Renal cortical epithelial cell (primary cell): ENCODE measurements around the gene SCN4B. TPM values are rescaled to one million over a fixed set of nuclear protein-coding genes. Genes with fewer than 3 reads are reported as not detected.

Source experiments
- DNase-seq: peaks from one replicate; pipeline ENCODE4 v3.0.0-alpha.2; 2011; ENCODE audit warnings: low read depth
- total RNA-seq: library from RNA; depleted of rRNA; stranded (reverse); fragments of >200 nt; gene quantifications from 2 replicates; pipeline ENCODE4 v1.2.3, GENCODE V29; 2014

SCN4B gene
- total RNA-seq, 1 donor from 2014 or later: 0.15 TPM

DNA sequence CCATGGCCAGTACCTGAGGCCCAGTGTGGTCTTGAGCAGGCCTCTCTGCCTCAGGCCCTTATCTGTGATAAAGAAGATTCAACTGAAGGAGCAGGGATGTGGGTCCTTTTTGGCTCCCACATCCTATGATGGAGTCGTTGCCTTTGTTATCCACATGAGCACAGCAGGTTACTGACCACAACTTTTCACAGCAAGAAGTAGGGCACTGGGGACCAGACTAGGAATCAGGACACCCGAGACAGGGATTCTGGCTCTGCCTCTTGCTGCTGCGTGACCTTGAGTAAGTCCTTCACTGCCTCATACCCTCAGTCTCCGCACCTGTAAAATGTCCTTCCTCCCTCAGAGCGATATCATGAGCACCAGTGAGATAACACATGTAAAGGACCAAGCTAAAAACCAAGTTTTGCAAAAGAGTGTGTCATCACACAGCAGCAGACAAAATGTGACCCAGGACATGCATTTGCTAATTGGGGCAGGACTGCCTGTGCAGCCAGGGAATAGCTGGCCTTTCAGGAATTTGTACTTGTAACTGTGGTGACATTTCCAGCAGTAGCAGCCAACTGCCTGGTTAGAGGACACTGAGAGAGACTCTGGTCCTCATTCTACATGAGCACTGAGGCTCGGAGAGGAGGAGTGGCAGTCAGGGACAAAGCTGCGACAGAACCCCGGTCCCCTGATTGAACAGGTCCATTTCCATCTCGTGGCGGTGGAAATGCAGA, 52.6 kb downstream of the SCN4B start:
- no peak for DNase-seq

DNA sequence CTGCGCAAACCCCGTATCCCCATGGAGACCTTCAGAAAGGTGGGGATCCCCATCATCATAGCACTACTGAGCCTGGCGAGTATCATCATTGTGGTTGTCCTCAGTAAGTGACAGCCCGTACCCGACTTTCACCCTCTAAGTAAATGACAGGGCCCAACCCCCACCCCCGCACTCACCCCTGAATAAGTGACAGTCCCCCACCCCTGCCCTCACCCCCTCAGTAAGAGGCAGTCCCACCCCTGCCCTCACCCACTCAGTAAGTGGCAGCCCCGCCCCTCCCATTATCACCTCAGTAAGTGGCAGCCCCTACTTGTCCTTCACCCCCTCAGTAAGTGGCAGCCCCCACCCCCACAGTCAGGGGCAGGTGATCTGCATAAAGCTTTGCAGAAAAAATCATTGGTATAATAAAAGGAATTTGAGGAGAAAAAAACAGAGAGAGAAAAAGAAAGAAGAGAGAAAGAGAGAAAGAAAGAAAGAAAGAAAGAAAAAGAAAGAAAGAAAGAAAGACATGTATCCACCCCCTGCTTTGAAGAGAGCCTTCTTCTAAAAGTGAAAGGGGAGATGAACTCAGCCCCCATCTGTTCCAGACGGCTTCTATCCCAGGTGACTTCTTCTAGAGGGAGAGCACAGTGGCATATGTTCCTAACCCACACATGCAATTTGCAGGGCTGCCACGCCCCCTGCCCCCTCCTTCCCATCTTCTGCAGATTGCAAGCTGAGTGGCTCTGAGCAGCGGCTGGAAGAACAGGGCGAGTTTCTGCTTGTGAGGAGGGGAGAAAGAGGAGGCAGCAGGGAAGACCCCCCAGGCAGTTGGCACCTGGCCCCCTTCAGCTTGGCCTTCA, 53.4 kb downstream of the SCN4B start:
- DNase-seq: no peak

DNA sequence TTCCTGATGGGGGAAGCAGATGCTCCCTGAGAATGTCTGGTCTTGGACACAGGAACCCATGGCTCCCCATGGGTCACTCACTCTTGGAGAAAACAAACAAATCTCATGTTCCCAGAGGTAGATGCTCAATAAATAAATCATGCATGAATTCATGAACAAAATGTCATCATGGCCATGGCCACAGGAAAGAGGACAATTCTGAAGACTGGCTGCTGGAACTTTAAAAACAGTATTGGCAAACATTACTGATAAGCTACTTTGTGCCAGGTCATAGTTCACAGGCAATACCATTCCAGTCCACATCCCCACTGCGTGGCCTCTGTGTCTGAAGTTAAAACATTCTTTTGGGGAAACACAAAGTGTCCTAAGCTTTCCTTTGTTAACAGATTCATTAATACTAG, 56.7 kb downstream of the SCN4B start:
- DNase-seq: no peak

DNA sequence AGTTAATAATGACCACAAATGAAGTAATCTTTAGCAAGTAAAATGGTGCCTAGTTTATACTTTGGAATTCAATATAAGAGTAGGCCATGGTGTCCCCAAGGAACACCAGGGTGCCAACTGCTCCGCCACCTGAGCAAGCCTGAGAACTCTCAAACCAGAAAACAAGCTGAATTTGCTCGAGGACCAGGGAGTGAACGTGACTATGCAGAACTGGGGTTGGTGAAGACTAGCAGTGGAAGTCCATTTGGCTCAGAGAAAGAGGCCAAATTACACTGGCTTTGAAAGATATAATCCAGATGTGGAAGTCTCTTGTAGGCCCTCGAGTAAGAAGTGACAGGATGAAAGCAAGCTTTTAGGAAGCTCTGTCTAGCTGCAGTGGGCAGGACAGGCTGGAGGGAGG, 57.1 kb downstream of the SCN4B start:
- DNase-seq: no peak

DNA sequence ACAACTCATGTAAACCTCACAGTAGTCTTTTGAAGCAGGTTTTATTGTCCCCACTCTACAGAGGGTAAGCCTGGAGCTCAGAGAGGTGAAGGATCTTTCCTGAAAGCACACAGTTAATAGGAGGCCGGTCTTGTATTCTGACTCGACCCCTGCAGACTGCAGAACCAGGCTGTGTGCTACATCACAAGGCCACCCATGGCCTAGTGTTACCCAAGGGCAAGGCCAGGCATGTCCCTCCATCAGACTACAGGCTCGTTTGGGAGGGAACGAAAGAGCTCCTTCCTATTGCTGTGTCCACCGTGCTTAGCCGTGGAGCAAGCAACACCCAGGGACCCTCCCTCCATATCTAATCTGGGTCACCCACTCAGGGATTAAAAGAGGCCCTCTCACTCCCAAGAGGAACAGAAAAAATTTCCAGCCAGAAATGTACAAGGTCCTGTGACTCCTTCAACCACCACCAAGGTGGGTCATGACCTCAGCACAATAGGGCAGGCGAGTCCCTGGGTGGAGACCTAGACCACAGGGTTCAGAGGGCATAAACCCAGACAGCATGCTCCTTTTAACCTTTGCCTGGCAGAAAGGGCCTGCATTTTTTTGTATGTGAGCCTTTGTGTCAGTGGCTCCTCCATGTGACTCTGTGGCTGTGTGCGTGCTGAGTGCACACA, 59.6 kb downstream of the SCN4B start:
- DNase-seq: no peak

DNA sequence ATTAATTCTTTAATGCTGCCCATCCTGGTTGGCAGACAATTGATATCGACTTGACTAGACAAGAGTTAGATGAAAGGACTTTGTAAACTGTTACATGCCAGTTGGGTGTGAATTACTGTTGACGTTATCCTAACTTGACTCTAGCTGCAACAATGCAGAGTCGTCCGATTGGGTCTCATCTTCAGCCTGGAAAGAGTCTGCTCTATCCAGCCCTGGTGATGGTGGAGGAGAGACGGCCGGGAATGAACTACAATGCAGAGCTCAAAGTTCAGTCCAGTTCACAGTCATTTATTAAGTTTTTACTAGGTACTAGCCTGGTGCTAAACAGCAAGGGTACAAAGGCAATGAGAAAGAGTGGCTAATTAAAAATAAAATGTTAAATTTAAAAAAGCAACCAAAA, 60.9 kb downstream of the SCN4B start:
- no peak for DNase-seq

DNA sequence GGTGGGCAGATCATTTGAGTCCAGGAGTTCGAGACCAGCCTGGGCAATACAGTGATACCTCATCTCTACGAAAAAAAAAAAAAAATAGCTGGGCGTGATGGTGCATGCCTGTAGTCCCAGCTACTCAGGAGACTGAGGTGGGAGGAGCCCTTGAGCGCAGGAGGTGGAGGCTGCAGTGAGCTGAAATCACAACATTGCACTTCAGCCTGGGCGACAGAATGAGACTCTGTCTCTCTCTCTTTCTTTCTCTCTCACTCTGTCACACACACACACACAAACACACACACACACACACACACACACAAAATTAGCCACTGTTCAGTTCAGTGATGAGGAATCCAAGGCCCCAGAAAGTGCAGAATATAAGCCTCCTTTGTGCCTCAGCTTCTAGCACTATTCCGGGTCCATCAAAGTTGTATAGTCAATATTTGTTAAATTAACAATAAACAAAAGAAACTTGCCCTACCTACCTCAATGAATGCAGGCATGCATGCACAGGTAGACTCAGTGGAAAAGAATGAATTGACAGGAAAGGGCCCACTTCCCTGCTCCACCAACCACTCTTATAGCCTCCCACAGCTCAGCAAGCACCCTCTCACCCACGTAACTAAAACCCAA, 62.0 kb downstream of the SCN4B start:
- no peak for DNase-seq

DNA sequence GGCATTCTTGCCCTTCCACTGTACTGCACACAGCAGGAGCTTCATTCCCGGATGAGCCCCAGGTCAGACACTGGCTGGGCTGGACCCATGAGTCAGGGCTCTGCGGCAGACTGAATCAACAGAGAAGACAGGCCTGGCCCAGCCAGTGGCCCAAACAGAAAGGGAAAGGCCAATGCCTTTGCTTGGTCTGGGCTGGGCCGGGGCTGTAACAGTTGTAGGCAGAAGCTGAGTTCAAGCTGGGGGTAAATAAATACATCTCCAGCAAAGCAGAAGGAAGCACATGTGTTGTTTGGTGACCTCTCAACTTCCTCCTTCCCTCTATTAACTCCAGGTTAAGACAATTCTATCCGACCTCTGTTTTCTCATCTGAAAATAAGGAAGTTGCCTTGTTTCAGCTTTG, 64.1 kb downstream of the SCN4B start:
- DNase-seq: peak; percentile 8

DNA sequence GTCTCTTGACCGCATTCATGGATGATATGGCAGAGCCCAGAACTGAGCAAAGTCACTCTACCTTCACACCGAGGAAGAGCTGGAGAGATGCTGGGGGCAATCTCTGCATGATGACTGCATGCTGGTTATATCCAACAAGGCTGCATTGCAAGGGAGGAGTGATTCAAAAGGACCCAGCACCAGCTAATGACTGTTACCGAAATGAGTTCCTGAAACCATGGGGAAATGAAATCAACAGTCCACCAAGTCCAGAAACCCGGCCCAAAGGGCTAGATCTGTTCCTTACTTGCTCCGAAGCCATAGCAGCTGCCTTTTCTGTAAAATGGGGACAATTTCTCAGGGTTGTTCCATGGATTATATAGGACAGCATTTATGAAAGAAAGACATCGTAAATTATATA, 64.7 kb downstream of the SCN4B start:
- no peak for DNase-seq

DNA sequence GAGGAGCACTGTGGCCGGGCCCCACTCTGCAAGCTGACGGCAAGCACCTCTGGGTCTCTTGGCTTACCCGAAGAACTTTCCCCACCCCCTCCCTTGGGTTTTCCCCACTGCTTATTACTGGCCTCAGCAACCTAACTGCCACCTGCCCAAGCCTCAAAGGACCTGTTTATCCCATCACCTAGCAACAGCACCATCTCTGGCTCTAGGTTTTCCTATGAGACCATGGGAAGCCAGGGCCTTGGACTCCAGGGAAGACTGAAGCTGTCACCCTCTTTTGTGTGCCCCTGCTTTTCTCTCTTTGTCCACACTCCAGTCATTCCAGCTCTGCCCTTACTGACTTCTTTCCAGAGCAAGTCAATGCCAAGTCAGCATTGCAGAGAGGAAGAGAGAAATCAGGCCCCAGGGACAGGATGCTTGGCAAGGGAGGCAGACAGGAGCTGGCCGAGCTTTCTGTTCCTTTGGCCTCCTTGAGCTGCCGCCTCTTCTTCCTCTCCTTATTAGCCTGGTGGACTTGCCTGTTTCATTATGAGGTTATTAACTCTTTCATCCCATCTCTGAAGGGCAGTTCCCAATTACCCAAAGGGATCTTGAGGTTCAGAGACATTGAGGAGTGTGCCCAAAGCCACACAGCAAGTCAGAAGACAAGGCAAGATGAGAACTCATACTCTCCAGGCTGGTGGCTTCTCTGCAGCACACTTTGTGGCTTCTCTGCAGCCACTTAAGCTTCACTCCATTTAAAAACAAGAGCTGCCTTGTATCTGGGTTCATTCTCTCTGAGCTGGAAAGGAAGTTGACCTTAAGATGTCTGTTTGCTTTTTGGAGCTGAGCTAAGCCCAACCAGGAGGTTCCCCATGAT, 65.5 kb downstream of the SCN4B start, which contains the start of gene SMIM35:
Gene SMIM35, minus strand, starts transcription at position 51 of the 856 bp plus-strand sequence. CDS start 206 bp downstream, outside the sequence.
- no peak for DNase-seq

DNA sequence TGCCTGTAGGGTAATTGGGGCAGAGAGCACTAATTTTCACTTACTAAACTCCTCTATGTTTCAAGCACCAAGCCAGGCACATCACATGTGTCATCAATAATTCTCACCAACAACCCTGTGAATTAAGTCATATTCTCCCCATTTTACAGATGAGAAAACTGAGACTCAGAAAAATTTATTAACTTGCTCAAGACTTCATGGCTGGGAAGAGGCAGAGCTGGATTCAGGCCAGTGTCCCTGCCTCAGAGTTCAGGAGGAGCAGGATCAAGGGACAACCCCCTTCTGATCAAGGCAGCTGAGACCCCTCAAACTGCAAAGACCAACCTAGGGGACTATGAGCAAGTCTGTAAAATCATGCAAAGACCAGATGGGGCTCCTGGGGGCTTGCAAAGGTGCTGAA, 68.0 kb downstream of the SCN4B start:
- DNase-seq: no peak

DNA sequence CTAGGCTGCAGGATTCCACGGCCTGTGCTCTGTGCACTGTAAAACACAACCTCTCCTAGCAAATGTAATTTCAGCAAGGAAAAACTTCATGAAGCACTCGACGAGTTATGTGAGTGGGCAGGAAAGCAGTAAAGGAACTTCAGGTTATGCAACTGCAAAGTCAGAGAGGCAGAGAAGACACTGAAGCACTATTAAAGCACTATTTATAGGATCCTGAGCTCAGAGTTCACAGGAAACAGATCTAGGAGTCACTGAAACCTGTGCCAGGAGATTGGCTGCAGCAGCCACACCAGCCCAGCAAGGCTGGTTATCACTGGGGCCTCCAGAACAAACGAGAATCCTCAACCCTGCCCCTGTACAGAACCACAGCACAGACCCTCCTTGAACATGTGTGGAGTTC, 68.4 kb downstream of the SCN4B start:
- peak; percentile 72 for DNase-seq

Other genes starting within 250 kb of the SCN4B start
- gene TMPRSS13, start 223.4 kb downstream of the SCN4B start, total RNA-seq: 0.17 TPM in 1 of 2 replicates, not detected in the other
- 0.52 and 0.60 TPM in 2 replicates for gene IL10RA, start 166.4 kb downstream of the SCN4B start, total RNA-seq
- 2.4 and 29.2 TPM in 2 replicates for gene TMPRSS4, start 75.7 kb downstream of the SCN4B start, total RNA-seq
- not detected in 2 replicates for gene SMIM35, start 65.9 kb downstream of the SCN4B start, total RNA-seq
- 0.35 and 1.2 TPM in 2 replicates for gene SCN2B, start 23.8 kb upstream of the SCN4B start, total RNA-seq
- not detected in 2 replicates for gene JAML, start 72.2 kb upstream of the SCN4B start, total RNA-seq
- 15.8 and 41.8 TPM in 2 replicates for gene MPZL3, start 99.5 kb upstream of the SCN4B start, total RNA-seq
- gene MPZL2, start 111.5 kb upstream of the SCN4B start, total RNA-seq: 28.6 and 53.3 TPM in 2 replicates
- not detected in 2 replicates for gene CD3E, start 151.9 kb upstream of the SCN4B start, total RNA-seq
- not detected in 2 replicates for gene CD3D, start 189.9 kb upstream of the SCN4B start, total RNA-seq
- not detected in 2 replicates for gene CD3G, start 191.5 kb upstream of the SCN4B start, total RNA-seq
- gene UBE4A, start 206.8 kb upstream of the SCN4B start, total RNA-seq: 34.0 and 42.2 TPM in 2 replicates
- 43.4 and 56.4 TPM in 2 replicates for gene ATP5MG, start 248.8 kb upstream of the SCN4B start, total RNA-seq